A673 (cell line): ENCODE data around the gene SLC31A2. TPM values are rescaled to one million over a fixed set of nuclear protein-coding genes. Genes with fewer than 3 reads are reported as not detected.

Experiments
- BruUV-seq: library from RNA; stranded (reverse); fragments of 400-500 nt; replicated peaks from 2 replicates; lab custom pipeline; 2021; lab: Mats Ljungman, UMichigan
- CTCF ChIA-PET: fragments of 300-600 bp; sonication (Branson Sonifier 250); formaldehyde crosslinking; loops from one replicate; lab custom pipeline; 2022; ENCODE audit warnings: antibody characterized with exemption; lab: Charles Lee
- POLR2A ChIA-PET: fragments of 300-600 bp; sonication (Branson Sonifier 250); formaldehyde crosslinking; loops from one replicate; lab custom pipeline; 2022; ENCODE audit warnings: antibody characterized with exemption; ENCODE audit not compliant: low non-redundant PET; lab: Charles Lee
- DNase-seq: peaks from one replicate; pipeline ENCODE4 v3.0.0-alpha.2; 2015; ENCODE audit warnings: low spot score
- H3K27ac ChIP-seq: fragments of 200-600 bp; sonication (generic); 2 replicates; pipeline ENCODE4 v1.5.1; 2016; ENCODE audit warnings: mixed run types, low read depth, mild to moderate bottlenecking, mixed read lengths, antibody characterized with exemption, low read length; ENCODE audit not compliant: poor library complexity, severe bottlenecking
- H3K27me3 ChIP-seq: fragments of 200-600 bp; sonication (generic); replicated peaks from 2 replicates; pipeline ENCODE4 v1.6.1; 2017; ENCODE audit warnings: mixed run types, low read depth, mild to moderate bottlenecking, mixed read lengths, antibody characterized with exemption, low read length; ENCODE audit not compliant: insufficient read depth, poor library complexity
- H3K36me3 ChIP-seq: fragments of 200-600 bp; sonication (generic); 2 replicates; pipeline ENCODE4 v1.6.1; 2016; ENCODE audit warnings: mixed run types, mild to moderate bottlenecking, mixed read lengths, antibody characterized with exemption, low read length; ENCODE audit not compliant: insufficient read depth, poor library complexity, severe bottlenecking
- H3K4me1 ChIP-seq: fragments of 200-600 bp; sonication (generic); 2 replicates; pipeline ENCODE4 v1.6.1; 2017; ENCODE audit warnings: mixed run types, mild to moderate bottlenecking, mixed read lengths, antibody characterized with exemption, low read length; ENCODE audit not compliant: insufficient read depth, poor library complexity, severe bottlenecking
- H3K4me3 ChIP-seq: fragments of 200-600 bp; sonication (generic); 2 replicates; pipeline ENCODE4 v1.5.1; 2016; ENCODE audit warnings: low read depth, mixed run types, mild to moderate bottlenecking, mixed read lengths, low read length; ENCODE audit not compliant: poor library complexity, severe bottlenecking
- H3K9me3 ChIP-seq: fragments of 200-600 bp; sonication (generic); 2 replicates; pipeline ENCODE4 v1.6.1; 2016; ENCODE audit warnings: mixed run types, low read depth, mild to moderate bottlenecking, mixed read lengths, antibody characterized with exemption, low read length; ENCODE audit not compliant: poor library complexity, severe bottlenecking
- EZH2 ChIP-seq: fragments of 200-600 bp; sonication (generic); IDR thresholded peaks from 2 replicates; pipeline ENCODE4 v1.6.1; 2017; ENCODE audit warnings: borderline replicate concordance, low read depth, mild to moderate bottlenecking, mixed read lengths, antibody characterized with exemption, low read length; ENCODE audit not compliant: poor library complexity, severe bottlenecking
- intact Hi-C: fragments of 100-400 bp; cut with micrococcal nuclease; formaldehyde crosslinking; loops from one replicate; pipeline ENCODE4 v1.10.0; 2022; ENCODE audit not compliant: unreplicated experiment
- total RNA-seq: library from RNA; stranded (reverse); gene quantifications from 2 replicates; pipeline ENCODE4 v1.2.3, GENCODE V29; 2021
- TF ChIP-seq, protein P1 (sequence below): fragments of 300-800, 200-600 bp; sonication (generic); conservative IDR thresholded peaks from 2 replicates; pipeline ENCODE4 v1.5.1; 2017; ENCODE audit warnings: low read depth, mild to moderate bottlenecking, antibody characterized with exemption, low read length, moderate library complexity, mixed read lengths

SLC31A2 gene
- total RNA-seq, 1 experiment from 2014 or later, result 2.8 TPM

DNA sequence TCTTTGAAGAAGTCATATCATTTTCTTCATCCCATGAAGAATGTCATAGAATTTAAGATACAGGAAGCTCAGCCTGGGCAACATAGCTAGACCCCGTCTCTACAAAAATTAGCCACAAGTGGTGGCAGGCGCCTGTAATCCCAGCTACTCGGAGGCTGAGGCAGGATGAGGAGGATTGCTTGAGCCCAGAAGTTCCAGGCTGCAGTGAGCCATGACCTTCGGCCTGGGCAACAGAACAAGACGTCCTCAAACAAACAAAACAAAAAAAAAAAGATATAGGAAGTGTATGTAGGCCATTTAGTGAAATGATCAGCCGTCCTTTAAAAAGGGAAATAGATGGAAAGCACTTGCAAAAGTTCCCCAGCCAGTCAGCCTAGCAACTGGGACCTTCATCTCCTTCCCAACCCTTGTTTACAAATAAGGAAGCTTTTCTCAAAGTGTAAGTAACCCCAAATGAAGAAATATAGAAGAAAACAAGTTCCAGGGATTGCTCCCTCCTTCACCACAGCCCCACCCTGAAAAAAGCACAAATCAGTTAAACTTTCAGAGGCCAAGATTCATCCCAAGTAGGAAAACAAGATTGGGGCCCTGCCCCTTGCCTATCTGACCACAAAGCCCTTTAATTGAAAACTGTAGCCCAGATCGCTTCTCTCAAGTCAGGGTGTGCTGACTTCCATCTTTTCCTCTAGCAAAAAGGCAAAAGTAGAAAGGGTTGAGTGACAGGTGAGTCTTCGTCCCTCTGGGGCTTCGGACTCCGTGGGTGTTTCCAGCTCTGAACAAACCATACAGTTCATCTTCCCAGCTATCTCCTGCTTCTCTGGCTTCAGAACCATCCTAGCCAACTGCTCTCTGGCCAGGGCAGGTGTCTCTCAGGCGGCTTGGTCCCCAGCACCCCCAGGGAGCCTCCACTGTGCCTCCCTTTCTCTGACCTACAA lies 1.2 kb downstream of the SLC31A2 start:
- intact Hi-C loops, result no loop called here

DNA sequence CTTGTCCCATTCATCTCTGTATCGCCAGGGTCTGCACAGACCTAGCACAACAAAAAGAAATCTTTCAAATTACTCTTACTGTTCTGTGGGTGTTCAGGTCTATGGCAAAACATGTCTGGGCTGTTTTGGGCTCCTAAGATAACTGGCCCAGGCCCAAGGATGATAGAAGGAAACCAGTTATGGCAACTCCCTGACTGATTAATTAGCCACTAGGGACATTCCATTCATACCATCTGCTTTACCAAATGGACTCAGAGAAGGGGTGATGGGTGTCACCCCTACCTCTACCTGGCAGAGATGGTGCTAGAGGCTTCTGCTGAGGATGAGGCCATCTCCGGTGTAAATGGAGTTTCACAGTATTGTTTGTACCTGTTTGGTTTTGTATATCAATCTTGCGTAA lies 1.9 kb downstream of the SLC31A2 start:
- H3K4me3 ChIP-seq, result no peak overlapping the region
- no peak overlapping the region for H3K27ac ChIP-seq
- no peaks in the 10 kb centered on the region for H3K9me3 ChIP-seq
- no peaks in the 10 kb centered on the region for H3K36me3 ChIP-seq
- peaks cover 15% of the 10 kb centered on the region for H3K4me1 ChIP-seq
- TF ChIP-seq, protein P1, sequence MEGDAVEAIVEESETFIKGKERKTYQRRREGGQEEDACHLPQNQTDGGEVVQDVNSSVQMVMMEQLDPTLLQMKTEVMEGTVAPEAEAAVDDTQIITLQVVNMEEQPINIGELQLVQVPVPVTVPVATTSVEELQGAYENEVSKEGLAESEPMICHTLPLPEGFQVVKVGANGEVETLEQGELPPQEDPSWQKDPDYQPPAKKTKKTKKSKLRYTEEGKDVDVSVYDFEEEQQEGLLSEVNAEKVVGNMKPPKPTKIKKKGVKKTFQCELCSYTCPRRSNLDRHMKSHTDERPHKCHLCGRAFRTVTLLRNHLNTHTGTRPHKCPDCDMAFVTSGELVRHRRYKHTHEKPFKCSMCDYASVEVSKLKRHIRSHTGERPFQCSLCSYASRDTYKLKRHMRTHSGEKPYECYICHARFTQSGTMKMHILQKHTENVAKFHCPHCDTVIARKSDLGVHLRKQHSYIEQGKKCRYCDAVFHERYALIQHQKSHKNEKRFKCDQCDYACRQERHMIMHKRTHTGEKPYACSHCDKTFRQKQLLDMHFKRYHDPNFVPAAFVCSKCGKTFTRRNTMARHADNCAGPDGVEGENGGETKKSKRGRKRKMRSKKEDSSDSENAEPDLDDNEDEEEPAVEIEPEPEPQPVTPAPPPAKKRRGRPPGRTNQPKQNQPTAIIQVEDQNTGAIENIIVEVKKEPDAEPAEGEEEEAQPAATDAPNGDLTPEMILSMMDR, result no peak
- no peak for TF ChIP-seq EZH2
- CTCF ChIA-PET, result no interaction called here
- no peak for DNase-seq
- POLR2A ChIA-PET, result no interaction called here
- intact Hi-C loops, result no loop called here
- BruUV-seq, result no TSS peak
- no peaks in the 10 kb centered on the region for H3K27me3 ChIP-seq

More for the DNA sequence above, 1.2 kb downstream of the SLC31A2 start:
- TF ChIP-seq, protein P1, result no peak
- TF ChIP-seq EZH2, result no peak
- H3K27me3 ChIP-seq, result no peaks in the 10 kb centered on the region
- peak overlapping the region; percentile 93 for H3K4me3 ChIP-seq
- POLR2A ChIA-PET, result no interaction called here
- CTCF ChIA-PET, result no interaction called here
- H3K36me3 ChIP-seq, result no peaks in the 10 kb centered on the region
- DNase-seq, result no peak
- H3K4me1 ChIP-seq, result peaks cover 15% of the 10 kb centered on the region
- TSS peak; percentile 49 for BruUV-seq
- H3K9me3 ChIP-seq, result no peaks in the 10 kb centered on the region
- no peak overlapping the region for H3K27ac ChIP-seq

DNA sequence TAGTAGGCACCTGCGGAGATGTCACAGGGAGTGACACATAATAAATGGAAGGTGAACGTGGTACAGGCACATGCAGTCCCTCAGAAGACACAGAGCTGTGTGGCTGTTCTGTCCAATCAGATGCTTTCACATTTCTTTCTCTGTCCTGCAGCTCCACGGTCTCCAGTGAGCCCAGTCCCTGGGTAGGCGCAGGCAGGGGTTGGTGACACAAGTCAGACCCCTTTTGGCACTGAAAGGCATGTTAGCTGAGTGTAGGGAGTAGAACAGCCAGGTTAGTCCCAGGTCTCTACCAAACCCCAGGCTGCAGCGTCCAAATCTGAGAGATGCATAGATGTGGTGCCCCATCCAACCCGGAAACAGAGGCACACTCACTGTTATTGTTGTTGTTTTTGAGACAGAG lies 2.8 kb downstream of the SLC31A2 start:
- no peak overlapping the region for H3K27ac ChIP-seq
- ChIA-PET CTCF (no interaction called here), POLR2A (no interaction called here)
- peaks cover 15% of the 10 kb centered on the region for H3K4me1 ChIP-seq
- H3K27me3 ChIP-seq, result no peaks in the 10 kb centered on the region
- no TSS peak for BruUV-seq
- DNase-seq, result no peak
- intact Hi-C loops, result no loop called here
- no peaks in the 10 kb centered on the region for H3K9me3 ChIP-seq
- no peaks in the 10 kb centered on the region for H3K36me3 ChIP-seq
- H3K4me3 ChIP-seq, result no peak overlapping the region
- TF ChIP-seq, protein P1, result no peak
- TF ChIP-seq EZH2, result no peak
